Skeletal muscle tissue (tissue), 4 donors: ENCODE data around the gene AKAP1. TPM values are rescaled to one million over a fixed set of nuclear protein-coding genes. Genes with fewer than 3 reads are reported as not detected.

Source experiments
- H3K27ac ChIP-seq: one replicate; pipeline ENCODE4 v1.7.0; 2013; ENCODE audit warnings: mild to moderate bottlenecking, low read depth, low read length, inconsistent platforms
- H3K27me3 ChIP-seq, 3 donors: one replicate each; pipeline ENCODE4 v1.7.0; 2013; ENCODE audit warnings: low read length in 3 of 3; ENCODE audit not compliant: control insufficient read depth in 3 of 3, insufficient read depth in 3 of 3
- H3K36me3 ChIP-seq, 3 donors: one replicate each; pipeline ENCODE4 v1.7.0; 2013; ENCODE audit warnings: low read length in 3 of 3; ENCODE audit not compliant: control insufficient read depth in 3 of 3, insufficient read depth in 3 of 3
- H3K4me1 ChIP-seq, 3 donors: one replicate each; pipeline ENCODE4 v1.7.0; 2013; ENCODE audit warnings: low read length in 3 of 3, mild to moderate bottlenecking in 3 of 3; ENCODE audit not compliant: control insufficient read depth in 3 of 3, insufficient read depth in 3 of 3
- H3K4me3 ChIP-seq, 3 donors: one replicate each; pipeline ENCODE4 v1.7.0; 2013; ENCODE audit warnings: low read length in 3 of 3
- H3K9ac ChIP-seq, 3 donors: one replicate each; pipeline ENCODE4 v1.7.0; 2013; ENCODE audit warnings: low read length in 3 of 3, mild to moderate bottlenecking in 3 of 3, moderate library complexity in 2 of 3, low read depth in 1 of 3
- H3K9me3 ChIP-seq, 3 donors: one replicate each; pipeline ENCODE4 v1.7.0; 2013; ENCODE audit warnings: low read length in 3 of 3; ENCODE audit not compliant: control insufficient read depth in 3 of 3
- total RNA-seq: library from RNA; depleted of rRNA; stranded (reverse); fragments of >200 nt; gene quantifications from one replicate; pipeline ENCODE4 v1.2.3, GENCODE V29; 2014
- donor health status: Osteomylitis.

AKAP1 gene
- total RNA-seq, 1 donor from 2014 or later, result 63.7 TPM

DNA sequence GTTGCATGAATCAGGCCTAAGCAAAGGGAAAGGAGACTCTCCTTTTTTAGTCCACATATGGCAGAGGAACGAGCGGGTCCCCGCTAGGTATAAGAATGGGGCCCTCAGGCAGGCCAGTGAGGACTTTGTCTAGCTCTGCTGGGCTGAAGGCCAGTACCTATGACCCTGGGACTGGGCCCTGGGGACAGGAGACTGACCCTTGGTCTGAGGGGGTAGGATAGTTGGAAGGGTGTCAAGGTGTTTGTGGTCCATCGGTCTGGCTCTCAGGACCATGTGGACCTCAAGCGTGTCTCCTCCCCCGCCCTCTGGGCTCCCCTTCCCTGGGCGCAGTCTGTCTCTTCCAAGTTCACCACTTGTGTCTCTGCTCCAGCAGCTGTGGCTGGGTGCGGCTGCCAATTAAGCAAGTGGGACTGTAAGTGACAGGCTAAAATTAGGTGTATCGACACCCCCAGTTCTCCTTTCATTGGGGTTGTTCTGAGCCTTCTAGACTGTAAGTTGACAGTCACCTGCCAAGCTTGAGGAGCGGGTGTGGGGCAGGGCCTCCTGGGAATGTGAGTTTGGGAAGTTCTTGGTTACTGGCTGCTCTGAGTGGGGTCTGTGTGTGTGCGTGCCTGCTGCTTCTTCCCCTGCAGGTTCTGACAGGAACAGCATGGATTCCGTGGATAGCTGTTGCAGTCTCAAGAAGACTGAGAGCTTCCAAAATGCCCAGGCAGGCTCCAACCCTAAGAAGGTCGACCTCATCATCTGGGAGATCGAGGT lies 24.5 kb downstream of the AKAP1 start:
- Histone ChIP-seq H3K27me3 (no peaks in the 10 kb centered on the region), H3K9me3 (no peaks in the 10 kb centered on the region), H3K4me3 (peak overlapping the region in 2 of 3 donors; percentile 41 to 52), H3K36me3 (peaks cover 21 to 44% (median 24%) of the 10 kb centered on the region in 3 donors), H3K27ac (peak overlapping the region; percentile 93), H3K4me1 (peaks cover 62 to 84% (median 75%) of the 10 kb centered on the region in 3 donors), H3K9ac (peak overlapping the region; percentile 55 to 63 (median 60))

DNA sequence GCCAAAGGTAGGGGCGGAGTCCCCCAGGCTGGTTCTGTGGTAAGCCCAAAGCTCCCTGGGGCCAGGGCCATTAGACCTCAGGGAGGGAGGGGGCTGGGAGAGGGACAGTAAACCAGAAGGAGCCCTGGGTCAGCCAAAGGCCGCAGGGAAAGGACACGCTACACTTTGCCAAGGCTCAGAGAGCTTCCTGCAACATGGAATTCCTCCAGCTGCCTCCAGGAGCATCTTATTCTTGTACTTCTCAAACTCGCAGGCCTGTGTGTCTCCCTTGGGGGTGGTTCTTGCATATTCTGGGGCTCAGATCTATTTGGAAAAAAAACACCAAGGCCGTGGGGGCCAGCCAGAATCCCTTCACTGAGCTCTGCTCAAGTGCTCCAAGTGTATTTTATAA lies 25.1 kb downstream of the AKAP1 start:
- H3K27me3 ChIP-seq, result no peaks in the 10 kb centered on the region
- no peaks in the 10 kb centered on the region for H3K9me3 ChIP-seq
- H3K27ac ChIP-seq, result peak overlapping the region; percentile 93
- H3K4me1 ChIP-seq, result peaks cover 61 to 78% (median 74%) of the 10 kb centered on the region in 3 donors
- peaks cover 27 to 48% (median 29%) of the 10 kb centered on the region in 3 donors for H3K36me3 ChIP-seq
- peak overlapping the region; percentile 4 to 63 (median 60) for H3K9ac ChIP-seq
- H3K4me3 ChIP-seq, result peak overlapping the region in 2 of 3 donors; percentile 41 to 52

DNA sequence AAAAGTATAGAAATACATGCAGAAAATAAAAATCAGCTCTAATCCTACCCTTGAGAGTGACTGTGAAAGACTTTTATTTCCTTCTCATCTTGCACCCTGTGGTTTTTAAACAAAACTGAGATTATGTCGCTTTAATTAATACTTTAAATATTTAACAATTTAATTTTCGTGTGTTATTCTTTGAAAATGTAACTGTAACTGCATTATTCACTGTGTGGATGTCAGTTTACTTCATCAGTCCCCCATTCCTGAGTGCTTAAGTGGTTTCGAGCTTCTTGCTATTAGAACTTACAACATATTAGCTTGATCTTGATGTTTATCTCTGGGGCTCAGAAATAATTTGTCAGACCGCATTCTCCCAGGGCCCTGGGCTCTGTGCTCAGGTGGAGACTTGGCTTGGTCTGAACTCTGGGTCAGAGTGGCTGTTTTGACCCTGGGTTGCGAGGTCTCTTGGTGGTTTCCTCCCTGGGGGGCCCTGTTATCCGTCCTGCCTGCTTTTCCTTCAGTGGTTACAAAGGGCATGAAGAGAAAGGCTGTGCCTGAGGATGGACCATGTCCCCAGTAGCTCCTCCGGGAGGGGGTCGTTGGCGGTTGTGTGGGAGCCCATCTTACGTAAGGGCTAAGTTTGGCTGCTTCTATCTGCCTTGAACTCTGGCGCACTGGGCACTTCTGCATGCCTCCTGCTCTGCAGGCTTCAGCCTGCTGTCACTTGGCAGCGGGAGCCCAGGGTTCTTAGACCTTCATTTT lies 25.7 kb downstream of the AKAP1 start:
- peaks cover 33 to 48% (median 34%) of the 10 kb centered on the region in 3 donors for H3K36me3 ChIP-seq
- peaks cover 55 to 72% (median 67%) of the 10 kb centered on the region in 3 donors for H3K4me1 ChIP-seq
- no peak overlapping the region for H3K4me3 ChIP-seq

DNA sequence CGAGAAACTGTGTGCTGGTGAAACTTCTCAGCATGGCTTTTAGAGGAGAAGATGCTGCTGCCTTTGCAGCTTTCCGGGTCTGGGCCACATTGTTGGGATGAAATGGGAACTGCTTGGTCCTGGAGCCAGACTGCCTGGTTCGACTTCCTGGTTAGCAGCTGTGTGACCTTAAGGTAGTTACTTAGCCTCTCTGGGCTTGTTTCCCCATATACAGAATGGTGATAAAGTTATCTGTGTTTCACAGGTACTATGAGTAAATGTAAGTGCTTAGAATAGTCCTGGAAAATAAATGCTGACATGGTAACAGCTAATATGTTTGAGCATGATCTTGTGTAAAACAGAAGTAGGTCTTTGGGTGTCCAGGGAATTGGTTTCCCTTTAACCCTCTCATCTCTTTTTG lies 26.3 kb downstream of the AKAP1 start:
- H3K27ac ChIP-seq, result peak overlapping the region; percentile 16
- no peaks in the 10 kb centered on the region for H3K27me3 ChIP-seq
- peaks cover 52 to 66% (median 61%) of the 10 kb centered on the region in 3 donors for H3K4me1 ChIP-seq
- H3K9ac ChIP-seq, result peak overlapping the region in 2 of 3 donors; percentile 23 to 60
- H3K36me3 ChIP-seq, result peaks cover 39 to 54% (median 39%) of the 10 kb centered on the region in 3 donors
- no peaks in the 10 kb centered on the region for H3K9me3 ChIP-seq
- H3K4me3 ChIP-seq, result no peak overlapping the region

More for the DNA sequence above, 25.7 kb downstream of the AKAP1 start:
- peak overlapping the region; percentile 93 for H3K27ac ChIP-seq
- peak overlapping the region in 2 of 3 donors; percentile 47 to 60 for H3K9ac ChIP-seq
- no peaks in the 10 kb centered on the region for H3K27me3 ChIP-seq
- no peaks in the 10 kb centered on the region for H3K9me3 ChIP-seq

DNA sequence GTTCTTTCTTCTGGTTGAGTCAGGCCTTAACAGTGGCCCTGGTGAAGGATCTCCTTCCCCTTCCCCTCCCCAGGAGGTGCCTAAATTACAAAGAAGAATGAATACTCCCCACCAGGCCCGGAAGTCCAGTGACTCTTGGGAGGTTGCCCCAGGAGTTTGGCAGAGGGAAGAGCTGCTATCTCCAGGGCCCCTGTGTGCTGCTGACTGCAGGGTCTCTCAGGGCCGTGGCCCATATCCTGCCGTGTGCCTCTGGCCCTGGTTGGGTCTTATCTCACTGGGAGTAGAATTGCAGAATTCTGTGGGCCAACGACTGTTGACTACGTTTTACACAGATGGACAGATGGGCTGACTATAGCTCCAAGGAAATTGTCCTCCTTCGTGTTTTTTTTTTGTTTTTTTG lies 28.0 kb downstream of the AKAP1 start:
- H3K27me3 ChIP-seq, result no peaks in the 10 kb centered on the region
- peaks cover 40 to 49% (median 47%) of the 10 kb centered on the region in 3 donors for H3K4me1 ChIP-seq
- H3K36me3 ChIP-seq, result peaks cover 55 to 63% (median 55%) of the 10 kb centered on the region in 3 donors
- no peaks in the 10 kb centered on the region for H3K9me3 ChIP-seq
- H3K27ac ChIP-seq, result no peak overlapping the region
- peak overlapping the region in 1 of 3 donors; percentile 25 for H3K9ac ChIP-seq
- no peak overlapping the region for H3K4me3 ChIP-seq

DNA sequence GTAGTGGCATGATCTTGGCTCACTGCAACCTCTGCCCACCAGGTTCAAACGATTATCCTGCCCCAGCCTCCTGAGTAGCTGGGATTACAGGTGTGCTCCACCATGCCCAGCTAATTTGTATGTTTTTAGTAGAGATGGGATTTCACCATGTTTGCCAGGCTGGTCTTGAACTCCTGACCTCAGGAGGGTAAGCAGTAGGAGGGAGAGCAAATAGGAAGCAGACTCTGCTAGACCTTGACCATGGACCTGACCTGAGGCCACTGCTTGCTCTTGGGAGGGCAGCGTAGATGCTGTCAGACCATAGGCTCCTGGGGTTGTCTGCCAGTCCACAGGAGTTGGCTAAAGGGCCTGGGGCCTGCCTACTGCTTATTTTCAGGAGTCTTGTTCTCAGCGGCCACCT lies 28.6 kb downstream of the AKAP1 start:
- Histone ChIP-seq H3K27ac (no peak overlapping the region), H3K27me3 (no peaks in the 10 kb centered on the region), H3K36me3 (peaks cover 62 to 70% (median 62%) of the 10 kb centered on the region in 3 donors), H3K9ac (peak overlapping the region in 1 of 3 donors; percentile 25), H3K4me3 (no peak overlapping the region), H3K9me3 (no peaks in the 10 kb centered on the region), H3K4me1 (peaks cover 35 to 44% (median 41%) of the 10 kb centered on the region in 3 donors)

DNA sequence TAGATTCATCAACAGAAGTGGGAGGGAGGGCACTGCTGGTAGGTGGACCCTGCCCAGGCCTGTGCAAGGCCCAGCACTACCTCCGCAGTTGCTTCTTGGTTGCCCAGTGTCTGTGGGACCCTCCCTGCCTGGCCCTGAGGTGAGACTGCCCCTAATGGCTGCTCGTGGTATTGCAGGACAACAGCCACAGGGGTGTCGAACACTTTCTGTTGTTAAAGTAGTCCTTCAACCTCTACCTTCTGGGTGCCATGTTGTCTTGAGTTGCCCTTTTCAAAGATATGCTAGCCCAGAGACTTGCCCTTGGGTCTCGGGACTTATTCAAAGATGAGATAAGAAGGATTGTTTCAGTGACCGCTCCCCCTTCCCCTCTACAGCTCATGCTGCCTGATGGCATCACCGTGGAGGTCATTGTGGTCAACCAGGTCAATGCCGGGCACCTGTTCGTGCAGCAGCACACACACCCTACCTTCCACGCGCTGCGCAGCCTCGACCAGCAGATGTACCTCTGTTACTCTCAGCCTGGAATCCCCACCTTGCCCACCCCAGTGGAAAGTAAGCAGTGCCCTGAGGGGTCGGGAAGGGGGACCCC lies 29.1 kb downstream of the AKAP1 start:
- H3K4me1 ChIP-seq, result peaks cover 30 to 39% (median 36%) of the 10 kb centered on the region in 3 donors
- no peaks in the 10 kb centered on the region for H3K9me3 ChIP-seq
- H3K27me3 ChIP-seq, result no peaks in the 10 kb centered on the region
- H3K36me3 ChIP-seq, result peaks cover 67 to 75% (median 67%) of the 10 kb centered on the region in 3 donors
- peak overlapping the region in 1 of 3 donors; percentile 25 for H3K9ac ChIP-seq
- no peak overlapping the region for H3K4me3 ChIP-seq
- H3K27ac ChIP-seq, result no peak overlapping the region

DNA sequence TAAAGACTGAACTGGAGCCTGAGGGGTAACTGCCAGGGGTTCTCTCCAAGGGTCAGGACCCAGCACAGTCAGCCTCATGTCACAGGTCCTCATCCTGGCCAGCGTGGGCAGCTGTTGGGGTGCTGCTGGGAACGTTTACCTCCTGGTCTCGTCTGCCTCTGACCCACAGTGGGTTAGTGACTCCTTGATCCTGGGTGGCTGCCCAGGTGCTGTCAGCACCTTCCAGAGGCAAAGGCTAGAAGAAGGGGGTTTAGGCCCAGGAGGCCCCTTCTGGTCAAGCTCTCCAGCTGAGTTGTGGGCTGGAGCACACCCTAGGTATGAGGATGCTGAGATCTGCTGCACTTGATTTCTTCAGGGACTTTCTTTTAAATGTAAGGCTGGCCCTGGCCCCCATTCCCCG lies 30.3 kb downstream of the AKAP1 start:
- H3K27ac ChIP-seq, result no peak overlapping the region
- H3K36me3 ChIP-seq, result peaks cover 74 to 80% (median 78%) of the 10 kb centered on the region in 3 donors
- H3K9me3 ChIP-seq, result no peaks in the 10 kb centered on the region
- no peak overlapping the region for H3K4me3 ChIP-seq
- no peak overlapping the region for H3K9ac ChIP-seq
- peaks cover 18 to 27% (median 24%) of the 10 kb centered on the region in 3 donors for H3K4me1 ChIP-seq
- no peaks in the 10 kb centered on the region for H3K27me3 ChIP-seq

DNA sequence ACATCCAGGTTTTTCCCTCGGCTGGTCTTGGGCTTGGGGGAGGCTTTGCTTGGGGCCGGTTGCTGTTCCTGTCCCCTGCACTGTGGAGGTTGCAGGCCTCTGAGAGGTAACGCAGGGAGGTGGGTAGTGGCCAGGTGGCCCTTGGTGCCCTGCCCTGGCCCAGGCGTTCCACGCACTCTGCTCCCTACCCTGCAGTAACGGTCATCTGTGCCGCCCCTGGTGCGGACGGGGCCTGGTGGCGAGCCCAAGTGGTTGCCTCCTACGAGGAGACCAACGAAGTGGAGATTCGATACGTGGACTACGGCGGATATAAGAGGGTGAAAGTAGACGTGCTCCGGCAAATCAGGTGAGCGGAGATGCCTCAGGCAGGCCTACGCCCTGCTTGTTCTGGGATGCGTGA lies 30.9 kb downstream of the AKAP1 start:
- Histone ChIP-seq H3K36me3 (peaks cover 78 to 83% (median 83%) of the 10 kb centered on the region in 3 donors), H3K27ac (no peak overlapping the region)

More for the DNA sequence above, 30.9 kb downstream of the AKAP1 start:
- H3K9me3 ChIP-seq, result no peaks in the 10 kb centered on the region
- H3K27me3 ChIP-seq, result no peaks in the 10 kb centered on the region
- H3K9ac ChIP-seq, result no peak overlapping the region
- no peak overlapping the region for H3K4me3 ChIP-seq
- peaks cover 12 to 23% (median 19%) of the 10 kb centered on the region in 3 donors for H3K4me1 ChIP-seq
